ENCODE results near the gene DPYD.

Gene DPYD

GRCh38 chr1:97844552-97845089 is 76.2 kb downstream of the DPYD start:
- DNase-seq (ENCODE audit: low spot score) (no peak), ATAC-seq (ENCODE audit: low read depth) (no peak)
- Histone ChIP-seq H3K4me1 (ENCODE audit: insufficient read depth, poor library complexity, severe bottlenecking) (peaks cover 7% of the 10 kb centered on the region), H3K4me3 (ENCODE audit: severe bottlenecking) (no peak overlapping the region), H3K27ac (ENCODE audit: poor library complexity, severe bottlenecking) (no peak overlapping the region), H3K27me3 (ENCODE audit: insufficient read depth, poor library complexity, severe bottlenecking) (no peaks in the 10 kb centered on the region), H3K9me3 (ENCODE audit: severe bottlenecking) (no peaks in the 10 kb centered on the region), H3K36me3 (ENCODE audit: low read depth) (no peaks in the 10 kb centered on the region; the same call in 1 of the 2 replicates)
- TF ChIP-seq, protein P1, sequence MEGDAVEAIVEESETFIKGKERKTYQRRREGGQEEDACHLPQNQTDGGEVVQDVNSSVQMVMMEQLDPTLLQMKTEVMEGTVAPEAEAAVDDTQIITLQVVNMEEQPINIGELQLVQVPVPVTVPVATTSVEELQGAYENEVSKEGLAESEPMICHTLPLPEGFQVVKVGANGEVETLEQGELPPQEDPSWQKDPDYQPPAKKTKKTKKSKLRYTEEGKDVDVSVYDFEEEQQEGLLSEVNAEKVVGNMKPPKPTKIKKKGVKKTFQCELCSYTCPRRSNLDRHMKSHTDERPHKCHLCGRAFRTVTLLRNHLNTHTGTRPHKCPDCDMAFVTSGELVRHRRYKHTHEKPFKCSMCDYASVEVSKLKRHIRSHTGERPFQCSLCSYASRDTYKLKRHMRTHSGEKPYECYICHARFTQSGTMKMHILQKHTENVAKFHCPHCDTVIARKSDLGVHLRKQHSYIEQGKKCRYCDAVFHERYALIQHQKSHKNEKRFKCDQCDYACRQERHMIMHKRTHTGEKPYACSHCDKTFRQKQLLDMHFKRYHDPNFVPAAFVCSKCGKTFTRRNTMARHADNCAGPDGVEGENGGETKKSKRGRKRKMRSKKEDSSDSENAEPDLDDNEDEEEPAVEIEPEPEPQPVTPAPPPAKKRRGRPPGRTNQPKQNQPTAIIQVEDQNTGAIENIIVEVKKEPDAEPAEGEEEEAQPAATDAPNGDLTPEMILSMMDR (IDR thresholded peaks at IDR 0.05; ENCODE audit: poor library complexity, severe bottlenecking), result no peak

DNA sequence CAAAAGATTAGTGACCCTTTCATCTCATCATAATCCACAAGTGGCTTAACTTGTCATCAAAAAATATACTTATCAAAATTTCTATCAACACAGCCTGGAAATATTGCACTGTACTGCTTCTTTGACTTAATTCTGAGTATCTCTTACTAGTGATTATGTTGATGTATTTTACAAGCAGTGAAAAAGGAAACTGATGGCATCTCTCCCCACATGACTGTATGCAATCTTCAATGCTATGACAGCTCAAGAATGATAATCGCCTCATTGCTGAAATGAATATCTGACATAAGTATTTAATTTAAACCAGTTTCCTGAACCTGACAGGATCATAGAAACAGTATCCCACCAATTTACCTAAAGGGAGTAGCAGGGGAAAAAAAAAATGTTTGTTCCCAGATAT is 79.5 kb downstream of the DPYD start:
- Histone ChIP-seq H3K27ac (ENCODE audit: poor library complexity, severe bottlenecking) (no peak overlapping the region), H3K4me3 (ENCODE audit: severe bottlenecking) (no peak overlapping the region), H3K4me1 (ENCODE audit: insufficient read depth, poor library complexity, severe bottlenecking) (no peaks in the 10 kb centered on the region), H3K36me3 (ENCODE audit: low read depth) (no peaks in the 10 kb centered on the region), H3K27me3 (ENCODE audit: insufficient read depth, poor library complexity, severe bottlenecking) (no peaks in the 10 kb centered on the region), H3K9me3 (ENCODE audit: severe bottlenecking) (no peaks in the 10 kb centered on the region)
- no peak for ATAC-seq (ENCODE audit: low read depth)
- no peak for DNase-seq (ENCODE audit: low spot score)
- TF ChIP-seq, protein P1 (IDR thresholded peaks at IDR 0.05; ENCODE audit: poor library complexity, severe bottlenecking), result no peak

- TF ChIP-seq, protein P1 (IDR thresholded peaks at IDR 0.05; ENCODE audit: poor library complexity, severe bottlenecking), result no peak
- ATAC-seq (ENCODE audit: low read depth) (no peak), DNase-seq (ENCODE audit: low spot score) (no peak)
- Histone ChIP-seq H3K27ac (ENCODE audit: poor library complexity, severe bottlenecking) (no peak overlapping the region), H3K27me3 (ENCODE audit: insufficient read depth, poor library complexity, severe bottlenecking) (no peaks in the 10 kb centered on the region), H3K4me1 (ENCODE audit: insufficient read depth, poor library complexity, severe bottlenecking) (no peaks in the 10 kb centered on the region), H3K36me3 (ENCODE audit: low read depth) (no peaks in the 10 kb centered on the region), H3K9me3 (ENCODE audit: severe bottlenecking) (no peaks in the 10 kb centered on the region), H3K4me3 (ENCODE audit: severe bottlenecking) (no peak overlapping the region)
Observed at GRCh38 chr1:97837161-97837560, 83.7 kb downstream of the DPYD start.

- no peak for ATAC-seq (ENCODE audit: low read depth)
- Histone ChIP-seq H3K4me3 (ENCODE audit: severe bottlenecking) (no peak overlapping the region), H3K4me1 (ENCODE audit: insufficient read depth, poor library complexity, severe bottlenecking) (no peaks in the 10 kb centered on the region), H3K9me3 (ENCODE audit: severe bottlenecking) (no peaks in the 10 kb centered on the region), H3K36me3 (ENCODE audit: low read depth) (no peaks in the 10 kb centered on the region; the same call in 1 of the 2 replicates), H3K27me3 (ENCODE audit: insufficient read depth, poor library complexity, severe bottlenecking) (no peaks in the 10 kb centered on the region), H3K27ac (ENCODE audit: poor library complexity, severe bottlenecking) (no peak overlapping the region)
- TF ChIP-seq, protein P1 (IDR thresholded peaks at IDR 0.05; ENCODE audit: poor library complexity, severe bottlenecking), result no peak
- DNase-seq (ENCODE audit: low spot score), result no peak
Observed at GRCh38 chr1:97834899-97835298, 85.9 kb downstream of the DPYD start.

GRCh38 chr1:97833881-97834280 is 87.0 kb downstream of the DPYD start:
- TF ChIP-seq, protein P1 (IDR thresholded peaks at IDR 0.05; ENCODE audit: poor library complexity, severe bottlenecking), result no peak
- no peaks in the 10 kb centered on the region for H3K27me3 ChIP-seq (ENCODE audit: insufficient read depth, poor library complexity, severe bottlenecking)
- no peaks in the 10 kb centered on the region for H3K9me3 ChIP-seq (ENCODE audit: severe bottlenecking)
- H3K36me3 ChIP-seq (ENCODE audit: low read depth), result no peaks in the 10 kb centered on the region; the same call in 1 of the 2 replicates
- no peaks in the 10 kb centered on the region for H3K4me1 ChIP-seq (ENCODE audit: insufficient read depth, poor library complexity, severe bottlenecking)
- H3K27ac ChIP-seq (ENCODE audit: poor library complexity, severe bottlenecking), result no peak overlapping the region
- DNase-seq (ENCODE audit: low spot score) (no peak), ATAC-seq (ENCODE audit: low read depth) (no peak)
- H3K4me3 ChIP-seq (ENCODE audit: severe bottlenecking), result no peak overlapping the region

All from RWPE2 (cell line).